ENCODE measurements around the gene DDX56. TPM values are rescaled to one million over a fixed set of nuclear protein-coding genes. Genes with fewer than 3 reads are reported as not detected.
A peak's percentile ranks its signal among the peaks of the same experiment; 100 is the strongest.

The DDX56 gene
- total and polyA plus RNA-seq, 2 of the 4 experiments (the other 2 are of a cell fraction) = 59.4 to 67.7 TPM

DNA sequence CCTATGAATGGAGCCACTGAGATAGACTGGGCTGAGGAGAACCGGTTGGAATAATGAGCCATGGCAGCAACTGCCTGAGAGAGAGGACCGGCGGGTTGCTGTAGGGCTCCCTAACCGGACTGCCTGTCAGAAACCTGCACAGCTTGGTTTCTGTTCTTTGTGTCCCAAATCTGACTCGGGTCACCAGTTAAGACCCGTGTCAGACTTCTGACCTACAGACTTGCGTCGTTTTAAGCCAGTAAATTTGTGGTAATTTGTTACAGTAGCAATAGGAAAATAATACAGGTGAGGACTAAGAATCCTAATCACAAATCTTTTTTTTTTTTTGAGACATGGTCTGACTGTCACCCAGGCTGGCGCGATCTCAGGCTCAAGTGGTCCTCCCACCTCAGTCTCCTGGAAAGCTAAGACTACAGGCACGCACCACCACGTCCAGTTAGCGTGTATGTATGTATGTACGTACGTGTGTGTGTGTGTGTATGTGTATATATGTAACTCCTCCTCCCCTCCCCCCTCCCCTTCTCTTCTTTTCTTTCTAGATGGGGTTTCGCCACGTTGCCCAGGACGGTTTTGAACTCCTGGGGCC lies 672 bp upstream of the DDX56 start:
- Histone ChIP-seq H3K4me3 (ENCODE audit: insufficient read depth, low read depth, low read length) (peak overlapping the region; percentile 93), H3K14ac (replicated peaks; ENCODE audit: low read depth, low read length) (peak overlapping the region; percentile 74), H3K9me3 (ENCODE audit: control insufficient read depth, insufficient read depth, low read length) (no peaks in the 10 kb centered on the region), H2AK9ac (replicated peaks; ENCODE audit: low read depth, low read length, poor library complexity) (peak overlapping the region; percentile 88), H3K79me1 (ENCODE audit: low read depth in 1 of 2, low read length in 2 of 2) (peaks cover 48 to 65% of the 10 kb centered on the region in 2 experiments), H3K27ac (ENCODE audit: insufficient read depth, low read length) (peak overlapping the region; percentile 79), H3K56ac (ENCODE audit: extremely low read depth, insufficient read depth, low read length) (no peak overlapping the region; the same call in 1 of the 2 replicates), H3K23ac (ENCODE audit: low read depth, low read length) (peak overlapping the region; percentile 75), H2BK120ac (ENCODE audit: low read depth, low read length) (no peak overlapping the region), H3K4me1 (ENCODE audit: control insufficient read depth, insufficient read depth, low read length) (peaks cover 5% of the 10 kb centered on the region), H2AK5ac (ENCODE audit: low read depth, low read length) (peak overlapping the region; percentile 74), H3K36me3 (ENCODE audit: control insufficient read depth, insufficient read depth, low read length) (peaks cover 45% of the 10 kb centered on the region), H3K9ac (ENCODE audit: low read depth, low read length) (peak overlapping the region; percentile 87), H3K9me1 (ENCODE audit: insufficient read depth, low read length) (peaks cover 13% of the 10 kb centered on the region), H2BK5ac (ENCODE audit: low read depth, low read length, poor library complexity, severe bottlenecking) (peak overlapping the region; percentile 37), H2BK20ac (ENCODE audit: low read depth, low read length) (no peak overlapping the region), H3K4ac (ENCODE audit: low read depth, low read length) (peak overlapping the region; percentile 76), H2AFZ (replicated peaks; ENCODE audit: low read length, poor library complexity) (peak overlapping the region; percentile 97), H2BK15ac (ENCODE audit: low read depth, low read length) (no peak overlapping the region), H3K4me2 (ENCODE audit: low read depth, low read length) (peak overlapping the region; percentile 90), H4K20me1 (ENCODE audit: insufficient read depth, low read length) (peaks cover 8% of the 10 kb centered on the region), H3K27me3 (ENCODE audit: control insufficient read depth, insufficient read depth, low read length) (no peaks in the 10 kb centered on the region), H4K5ac (ENCODE audit: low read depth, low read length) (peak overlapping the region; percentile 84), H4K91ac (ENCODE audit: insufficient read depth, low read depth, low read length) (peak overlapping the region; percentile 56), H4K8ac (ENCODE audit: low read depth in 2 of 2, low read length in 2 of 2) (peak overlapping the region; percentile 84 to 96), H3K18ac (ENCODE audit: low read depth, low read length) (no peak overlapping the region)
- BruUV-seq (replicated peaks) = TSS peak; percentile 58
- no peak for ATAC-seq (ENCODE audit: low read depth)
- in situ Hi-C loops (cut with MboI; ENCODE audit: low sequenced_read_pairs) (no loop called here), dilution Hi-C loops (cut with HindIII; ENCODE audit: low sequenced_read_pairs, unreplicated experiment) (no loop called here), intact Hi-C loops (cut with micrococcal nuclease) (no loop called here)
- DNase-seq = no peak
- POLR2A ChIA-PET (ENCODE audit: unreplicated experiment) = interaction anchor here (0.5 kb wide), 1 partner anchor 26 kb away, joined by 6 read pairs; no protein-coding TSS in a partner anchor
- WGBS, 2 experiments (ENCODE audit: extremely low coverage in 2 of 2, insufficient read length in 1 of 2) = 2% methylated on average over 6 of the region's 18 CpGs; no CpG with 5 or more reads in 1 of the 2 experiments
- CTCF ChIA-PET = no interaction called here
- TF ChIP-seq RFX5 (IDR thresholded peaks at IDR 0.05; ENCODE audit: low read depth, low read length) (no peak), MAFK (IDR thresholded peaks at IDR 0.05; ENCODE audit: low read depth, low read length) (no peak), FOS (IDR thresholded peaks at IDR 0.05; ENCODE audit: low read depth, low read length) (no peak), POLR2A (IDR thresholded peaks at IDR 0.05; ENCODE audit: low read depth, low read length) (no peak), SMC3 (IDR thresholded peaks at IDR 0.05; ENCODE audit: low read depth, low read length) (no peak), CEBPB (IDR thresholded peaks at IDR 0.05; ENCODE audit: low read depth, low read length) (no peak), MAZ (IDR thresholded peaks at IDR 0.05; ENCODE audit: borderline replicate concordance, low read depth, low read length) (no peak)
- TF ChIP-seq, protein P1, sequence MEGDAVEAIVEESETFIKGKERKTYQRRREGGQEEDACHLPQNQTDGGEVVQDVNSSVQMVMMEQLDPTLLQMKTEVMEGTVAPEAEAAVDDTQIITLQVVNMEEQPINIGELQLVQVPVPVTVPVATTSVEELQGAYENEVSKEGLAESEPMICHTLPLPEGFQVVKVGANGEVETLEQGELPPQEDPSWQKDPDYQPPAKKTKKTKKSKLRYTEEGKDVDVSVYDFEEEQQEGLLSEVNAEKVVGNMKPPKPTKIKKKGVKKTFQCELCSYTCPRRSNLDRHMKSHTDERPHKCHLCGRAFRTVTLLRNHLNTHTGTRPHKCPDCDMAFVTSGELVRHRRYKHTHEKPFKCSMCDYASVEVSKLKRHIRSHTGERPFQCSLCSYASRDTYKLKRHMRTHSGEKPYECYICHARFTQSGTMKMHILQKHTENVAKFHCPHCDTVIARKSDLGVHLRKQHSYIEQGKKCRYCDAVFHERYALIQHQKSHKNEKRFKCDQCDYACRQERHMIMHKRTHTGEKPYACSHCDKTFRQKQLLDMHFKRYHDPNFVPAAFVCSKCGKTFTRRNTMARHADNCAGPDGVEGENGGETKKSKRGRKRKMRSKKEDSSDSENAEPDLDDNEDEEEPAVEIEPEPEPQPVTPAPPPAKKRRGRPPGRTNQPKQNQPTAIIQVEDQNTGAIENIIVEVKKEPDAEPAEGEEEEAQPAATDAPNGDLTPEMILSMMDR (conservative IDR thresholded peaks at IDR 0.05; ENCODE audit: low read depth, low read length) = no peak
- TF ChIP-seq, protein P2, sequence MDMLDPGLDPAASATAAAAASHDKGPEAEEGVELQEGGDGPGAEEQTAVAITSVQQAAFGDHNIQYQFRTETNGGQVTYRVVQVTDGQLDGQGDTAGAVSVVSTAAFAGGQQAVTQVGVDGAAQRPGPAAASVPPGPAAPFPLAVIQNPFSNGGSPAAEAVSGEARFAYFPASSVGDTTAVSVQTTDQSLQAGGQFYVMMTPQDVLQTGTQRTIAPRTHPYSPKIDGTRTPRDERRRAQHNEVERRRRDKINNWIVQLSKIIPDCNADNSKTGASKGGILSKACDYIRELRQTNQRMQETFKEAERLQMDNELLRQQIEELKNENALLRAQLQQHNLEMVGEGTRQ (IDR thresholded peaks at IDR 0.05; ENCODE audit: low read depth, low read length) = no peak
